K562 (cell line): ENCODE results near the gene KRTCAP2. TPM values are rescaled to one million over a fixed set of nuclear protein-coding genes. Genes with fewer than 3 reads are reported as not detected.

Experiments
- BRD9 ChIP-seq: fragments of 450-650 bp; IDR thresholded peaks from 2 replicates; pipeline ENCODE4 v1.6.1; 2018; ENCODE audit warnings: low read depth; ENCODE audit not compliant: partially characterized antibody
- CCNT2 ChIP-seq: IDR thresholded peaks from 2 replicates; pipeline ENCODE4 v1.6.1; 2011; ENCODE audit warnings: borderline replicate concordance, low read depth, mild to moderate bottlenecking, moderate library complexity, mixed read lengths, low read length; ENCODE audit not compliant: insufficient read length; ENCODE audit errors: extremely low read depth
- CHD2 ChIP-seq: IDR thresholded peaks from 2 replicates; pipeline ENCODE4 v1.6.1; 2011; ENCODE audit warnings: low read depth, low read length
- CSDE1 ChIP-seq, 2 experiments: fragments of 450-650 bp; IDR thresholded peaks; 2 replicates each; pipeline ENCODE4 v1.6.1; 2016; ENCODE audit warnings: mild to moderate bottlenecking in 1 of 2
- CTBP1 ChIP-seq: fragments of 450-650 bp; IDR thresholded peaks from 2 replicates; pipeline ENCODE4 v1.6.1; 2016; ENCODE audit warnings: borderline replicate concordance
- CUX1 ChIP-seq: fragments of 200-800 bp; sonication (Bioruptor generic); IDR thresholded peaks from 2 replicates; pipeline ENCODE4 v1.6.1; 2016; ENCODE audit warnings: missing genetic modification characterization, missing compliant biosample characterization
- EHMT2 ChIP-seq: fragments of 450-650 bp; IDR thresholded peaks from 2 replicates; pipeline ENCODE4 v1.6.1; 2018; ENCODE audit warnings: antibody characterized with exemption
- FIP1L1 ChIP-seq: fragments of 200-400 bp; formaldehyde crosslinking; IDR thresholded peaks from 2 replicates; pipeline ENCODE4 v1.6.1; 2018; ENCODE audit warnings: mild to moderate bottlenecking, low read depth, low read length; ENCODE audit not compliant: poor library complexity, severe bottlenecking
- HNRNPLL ChIP-seq: fragments of 200-400 bp; formaldehyde crosslinking; IDR thresholded peaks from 2 replicates; pipeline ENCODE4 v1.6.1; 2017; ENCODE audit warnings: low read length, low read depth, mild to moderate bottlenecking; ENCODE audit not compliant: poor library complexity, severe bottlenecking
- KAT7 ChIP-seq: sonication (generic); formaldehyde crosslinking; IDR thresholded peaks from 2 replicates; pipeline ENCODE4 v1.8.0; 2022; ENCODE audit warnings: missing genetic modification reagents, mild to moderate bottlenecking, borderline replicate concordance
- KAT8 ChIP-seq: fragments of 450-650 bp; IDR thresholded peaks from 2 replicates; pipeline ENCODE4 v1.6.1; 2016; ENCODE audit warnings: low read depth, mild to moderate bottlenecking
- L3MBTL2 ChIP-seq: fragments of 450-650 bp; IDR thresholded peaks from 2 replicates; pipeline ENCODE4 v1.6.1; 2016; ENCODE audit warnings: mild to moderate bottlenecking, moderate library complexity
- MCM7 ChIP-seq, 2 experiments: fragments of 450-650 bp; IDR thresholded peaks; 2 replicates each; pipeline ENCODE4 v1.6.1; 2016 to 2018
- NUFIP1 ChIP-seq: fragments of 450-650 bp; IDR thresholded peaks from 2 replicates; pipeline ENCODE4 v1.6.1; 2018; ENCODE audit not compliant: partially characterized antibody
- RFX5 ChIP-seq: IDR thresholded peaks from 2 replicates; pipeline ENCODE4 v1.6.1; 2011; ENCODE audit warnings: low read depth, mild to moderate bottlenecking, improper control_type of control experiment, low read length
- TRIM28 ChIP-seq: fragments of 450-650 bp; IDR thresholded peaks from 2 replicates; pipeline ENCODE4 v1.6.1; 2017
- TSC22D4 ChIP-seq: fragments of 450-650 bp; IDR thresholded peaks from 2 replicates; pipeline ENCODE4 v1.6.1; 2016; ENCODE audit warnings: missing genetic modification characterization, missing biosample characterization, control low read depth
- ZC3H4 ChIP-seq: sonication (generic); formaldehyde crosslinking; IDR thresholded peaks from 2 replicates; pipeline ENCODE4 v1.9.0; 2021; ENCODE audit warnings: missing genetic modification reagents, borderline replicate concordance
- ZKSCAN8 ChIP-seq: fragments of 200-800 bp; sonication (Bioruptor generic); IDR thresholded peaks from 2 replicates; pipeline ENCODE4 v1.6.1; 2016; ENCODE audit warnings: missing genetic modification characterization, missing compliant biosample characterization
- ZNF740 ChIP-seq, 3 experiments: fragments of 200-800 bp in 1 of 3; sonication (Bioruptor generic) in 1 of 3; sonication (generic) in 1 of 3; formaldehyde crosslinking in 1 of 3; IDR thresholded peaks; 2 replicates each; pipeline versions ENCODE4 v1.6.1 to v1.8.0; 2016 to 2022; ENCODE audit warnings: mild to moderate bottlenecking in 2 of 3, missing compliant biosample characterization in 2 of 3, missing genetic modification characterization in 2 of 3, missing genetic modification reagents in 1 of 3
- ZNF764 ChIP-seq: fragments of 250-450 bp; sonication (Bioruptor Pico); IDR thresholded peaks from 2 replicates; pipeline ENCODE4 v1.4.0; 2020; ENCODE audit warnings: low read depth, mild to moderate bottlenecking, moderate library complexity
- polyA plus RNA-seq, 8 experiments: library from polyadenylated mRNA; depleted of rRNA in 4 of 8; stranded (reverse) in 5 of 8; unstranded in 3 of 8; fragments of >200 nt; fragmentation: Nextera tagmentation in 2 of 8; fragmentation: Illumina TruSeq in 1 of 8; extraction: Ambion mirVana in 2 of 8; extraction: Trizol in 1 of 8; gene quantifications; 2 replicates each; pipeline versions ENCODE4 v1.2.1 to v1.2.3, GENCODE V29; 2011 to 2014; ENCODE audit warnings: inconsistent platforms in 1 of 8, missing spikeins in 1 of 8
- total RNA-seq, 7 experiments: library from RNA; depleted of rRNA in 6 of 7; stranded (reverse); fragments of >200 nt in 6 of 7; fragmentation: Illumina TruSeq in 2 of 7; extraction: Trizol in 2 of 7; gene quantifications; 2 replicates each; pipeline versions ENCODE4 v1.2.1 to v1.2.3, GENCODE V29; 2011 to 2021; ENCODE audit warnings: low replicate concordance in 1 of 7

The KRTCAP2 gene
- total and polyA plus RNA-seq, 9 of the 15 experiments (the other 6 are each of a cell fraction or from before 2014, with no cell fraction given) = 126 to 436 (median 244) TPM

- no peak for TF ChIP-seq CUX1
- no peak for TF ChIP-seq EHMT2
- TF ChIP-seq CHD2 = peak; percentile 70
- no peak for TF ChIP-seq TSC22D4 (tag)
- TF ChIP-seq HNRNPLL = no peak
- TF ChIP-seq ZC3H4 (CRISPR knock-in tag) = 0 out of 2 replicates have a peak, but pooled peaks have one; percentile 54
- TF ChIP-seq ZKSCAN8 (CRISPR knock-in tag) = no peak
- TF ChIP-seq ZNF764 (CRISPR knock-in tag) = no peak
- no peak for TF ChIP-seq MCM7 (IDR thresholded peaks at IDR 0.05)
- TF ChIP-seq TRIM28 = no peak
- peak; percentile 80; the same call in 1 of the 2 replicates for TF ChIP-seq KAT7 (CRISPR knock-in tag)
- peak; percentile 76 for TF ChIP-seq FIP1L1
- TF ChIP-seq CTBP1 = peak; percentile 47
- TF ChIP-seq CSDE1 (IDR thresholded peaks at IDR 0.05) = peak in 1 of 2 experiments; percentile 88; a peak in 1 of 4 replicates
- TF ChIP-seq KAT8 = no peak
- TF ChIP-seq CCNT2 = peak; percentile 90
- TF ChIP-seq L3MBTL2 = peak; percentile 71
- TF ChIP-seq RFX5 = no peak
- no peak for TF ChIP-seq BRD9
- no peak for TF ChIP-seq NUFIP1
- TF ChIP-seq ZNF740 (CRISPR knock-in tag; IDR thresholded peaks at IDR 0.05) = no peak; the same call in 1 of the 2 replicates
- TF ChIP-seq ZNF740 (tag; IDR thresholded peaks at IDR 0.05) = peak in 1 of 2 experiments; percentile 58; a peak in 1 of 4 replicates
Measured at GRCh38 chr1:155208541-155209311, 35.6 kb upstream of the KRTCAP2 start, which contains the start of gene MTX1 (continued).
